Fibroblast of lung (primary cell): ENCODE results near the gene CSNK2A1. TPM values are rescaled to one million over a fixed set of nuclear protein-coding genes. Genes with fewer than 3 reads are reported as not detected.

Experiments
- DNase-seq, 2 donors: peaks; one replicate each; pipeline versions ENCODE4 v3.0.0 to v3.0.0-alpha.2; 2010; ENCODE audit warnings: low read depth in 2 of 2
- H2AFZ ChIP-seq: 2 replicates; pipeline ENCODE4 v1.5.1; 2012; ENCODE audit warnings: low read length, control low read depth, inconsistent platforms
- H3K27ac ChIP-seq: 2 replicates; pipeline ENCODE4 v1.5.1; 2011; ENCODE audit warnings: low read length, control low read depth; ENCODE audit not compliant: insufficient read depth
- H3K27me3 ChIP-seq: 2 replicates; pipeline ENCODE4 v1.5.1; 2011; ENCODE audit warnings: mild to moderate bottlenecking, low read length; ENCODE audit not compliant: control insufficient read depth, insufficient read depth
- H3K36me3 ChIP-seq: 2 replicates; pipeline ENCODE4 v1.5.1; 2011; ENCODE audit warnings: low read length; ENCODE audit not compliant: control insufficient read depth, insufficient read depth
- H3K4me1 ChIP-seq: 2 replicates; pipeline ENCODE4 v1.5.1; 2011; ENCODE audit warnings: low read length; ENCODE audit not compliant: control insufficient read depth, insufficient read depth; ENCODE audit errors: extremely low read depth
- H3K4me2 ChIP-seq: 2 replicates; pipeline ENCODE4 v1.5.1; 2011; ENCODE audit warnings: low read length, control low read depth; ENCODE audit not compliant: insufficient read depth; ENCODE audit errors: extremely low read depth
- H3K4me3 ChIP-seq, 4 experiments: fragments of 200-600 bp in 1 of 4; sonication (generic) in 1 of 4; replicated peaks in 1 of 4; 2 replicates each; pipeline ENCODE4 v1.5.1; 2011 to 2016; ENCODE audit warnings: low read length in 4 of 4, low read depth in 3 of 4, mild to moderate bottlenecking in 3 of 4, control low read depth in 2 of 4, inconsistent platforms in 1 of 4, mixed read lengths in 1 of 4; ENCODE audit not compliant: insufficient read depth in 1 of 4; ENCODE audit errors: control extremely low read depth in 1 of 4
- H3K79me2 ChIP-seq: 2 replicates; pipeline ENCODE4 v1.5.1; 2012; ENCODE audit warnings: mild to moderate bottlenecking, low read length, inconsistent platforms; ENCODE audit not compliant: control insufficient read depth, insufficient read depth
- H3K9ac ChIP-seq: 2 replicates; pipeline ENCODE4 v1.5.1; 2011; ENCODE audit warnings: mild to moderate bottlenecking, low read length, control low read depth; ENCODE audit not compliant: insufficient read depth
- H3K9me3 ChIP-seq: 2 replicates; pipeline ENCODE4 v1.5.1; 2012; ENCODE audit warnings: low read depth, low read length; ENCODE audit not compliant: control insufficient read depth, insufficient read depth
- H4K20me1 ChIP-seq: 2 replicates; pipeline ENCODE4 v1.5.1; 2011; ENCODE audit warnings: low read length; ENCODE audit not compliant: control insufficient read depth, insufficient read depth; ENCODE audit errors: extremely low read depth
- CTCF ChIP-seq, 2 donors: IDR thresholded peaks in 1 of 2; conservative IDR thresholded peaks in 1 of 2; 1 replicate in 1 of 2; 2 replicates in 1 of 2; pipeline ENCODE4 v1.5.1; 2011 to 2012; ENCODE audit warnings: low read length in 2 of 2, control low read depth in 1 of 2, inconsistent platforms in 1 of 2, low read depth in 1 of 2, mild to moderate bottlenecking in 1 of 2
- EZH2 ChIP-seq: IDR thresholded peaks from 2 replicates; pipeline ENCODE4 v1.5.1; 2012; ENCODE audit warnings: low read length, control low read depth, mild to moderate bottlenecking; ENCODE audit errors: missing control alignments
- polyA plus RNA-seq, 2 donors: library from polyadenylated mRNA; depleted of rRNA in 1 of 2; stranded (reverse) in 1 of 2; unstranded in 1 of 2; fragments of >200 nt; gene quantifications; 2 replicates each; pipeline ENCODE4 v1.2.1, GENCODE V29; 2011 to 2012; ENCODE audit warnings: missing spikeins in 1 of 2
- total RNA-seq: library from RNA; depleted of rRNA; stranded (reverse); fragments of >200 nt; gene quantifications from 2 replicates; pipeline ENCODE4 v1.2.1, GENCODE V29; 2014

Gene CSNK2A1
- total and polyA plus RNA-seq, 2 donors (not counting 1 experiment from before 2014, with no cell fraction given): 120 to 124 TPM

GRCh38 chr20:530321-530720, 13.3 kb downstream of the CSNK2A1 start:
- Histone ChIP-seq H4K20me1 (peaks cover 11% of the 10 kb centered on the region), H3K9ac (no peak overlapping the region)

GRCh38 chr20:528923-529604, 14.5 kb downstream of the CSNK2A1 start:
- peak; percentile 83 to 90 for DNase-seq
- Histone ChIP-seq H4K20me1 (peaks cover 8% of the 10 kb centered on the region), H3K9ac (no peak overlapping the region), H3K27me3 (no peaks in the 10 kb centered on the region), H3K4me1 (peaks cover 2% of the 10 kb centered on the region), H3K9me3 (no peaks in the 10 kb centered on the region), H3K36me3 (peaks cover 2% of the 10 kb centered on the region), H3K79me2 (peaks cover 82% of the 10 kb centered on the region), H3K4me2 (no peak overlapping the region), H2AFZ (no peak overlapping the region), H3K27ac (peak overlapping the region; percentile 21), H3K4me3 (no peak overlapping the region)
- TF ChIP-seq EZH2: no peak
- no peak for TF ChIP-seq CTCF (conservative IDR thresholded peaks at IDR 0.05 in 1 of 2, IDR thresholded peaks at IDR 0.05 in 1 of 2; ENCODE audit: low read depth in 1 of 2, low read length in 2 of 2)

More at GRCh38 chr20:530321-530720, 13.3 kb downstream of the CSNK2A1 start:
- H3K9me3 ChIP-seq: no peaks in the 10 kb centered on the region
- no peak overlapping the region for H2AFZ ChIP-seq
- no peak overlapping the region for H3K4me3 ChIP-seq
- H3K4me1 ChIP-seq: peaks cover 2% of the 10 kb centered on the region
- no peaks in the 10 kb centered on the region for H3K27me3 ChIP-seq
- no peak overlapping the region for H3K4me2 ChIP-seq
- no peak for DNase-seq
- H3K36me3 ChIP-seq: peaks cover 2% of the 10 kb centered on the region
- no peak overlapping the region for H3K27ac ChIP-seq
- peaks cover 88% of the 10 kb centered on the region for H3K79me2 ChIP-seq
- TF ChIP-seq EZH2: no peak
- TF ChIP-seq CTCF (conservative IDR thresholded peaks at IDR 0.05 in 1 of 2, IDR thresholded peaks at IDR 0.05 in 1 of 2; ENCODE audit: low read depth in 1 of 2, low read length in 2 of 2): no peak

- Histone ChIP-seq H3K4me1 (peaks cover 2% of the 10 kb centered on the region), H3K4me3 (no peak overlapping the region), H3K79me2 (peaks cover 79% of the 10 kb centered on the region), H3K27me3 (no peaks in the 10 kb centered on the region), H3K27ac (no peak overlapping the region), H4K20me1 (peaks cover 8% of the 10 kb centered on the region), H3K36me3 (peaks cover 2% of the 10 kb centered on the region), H3K9ac (no peak overlapping the region), H2AFZ (no peak overlapping the region), H3K9me3 (no peaks in the 10 kb centered on the region), H3K4me2 (no peak overlapping the region)
- DNase-seq: no peak
- TF ChIP-seq EZH2: no peak
- TF ChIP-seq CTCF (conservative IDR thresholded peaks at IDR 0.05 in 1 of 2, IDR thresholded peaks at IDR 0.05 in 1 of 2; ENCODE audit: low read depth in 1 of 2, low read length in 2 of 2): no peak
These were observed 16.1 kb downstream of the CSNK2A1 start for GRCh38 chr20:527571-527886.
